ENCODE results near the gene EPG5.
"Not testable (repeated sequence)": the region's sequence is repeated elsewhere in the genome, so short reads cannot be mapped to it uniquely, and the experiment has no call there.

Gene EPG5

GRCh38 chr18:45865466-45865865 lies 101.7 kb downstream of the EPG5 start:
- no peak for DNase-seq (ENCODE audit: low spot score)

GRCh38 chr18:45864081-45864480 lies 103.0 kb downstream of the EPG5 start:
- DNase-seq (ENCODE audit: low spot score): no peak

DNA sequence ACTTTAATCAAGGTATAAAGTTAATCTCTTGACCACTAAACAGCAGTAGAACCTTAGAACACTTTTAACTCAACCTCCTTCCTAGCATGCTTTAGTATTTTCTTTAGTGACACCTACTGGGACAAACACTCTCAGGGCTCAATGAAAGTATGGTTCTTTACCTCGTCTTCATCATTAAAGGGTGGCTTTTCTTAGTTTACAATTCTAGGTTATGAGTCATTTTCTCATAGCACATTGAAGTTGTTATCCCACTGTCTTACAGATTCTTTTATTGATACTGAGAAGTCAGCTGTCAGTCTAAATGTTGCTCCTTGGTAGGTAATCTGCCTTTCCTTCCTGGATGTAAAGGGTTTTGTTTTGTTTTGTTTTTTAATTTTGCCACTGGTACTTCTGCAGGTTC lies 103.7 kb downstream of the EPG5 start:
- DNase-seq (ENCODE audit: low spot score): no peak

DNA sequence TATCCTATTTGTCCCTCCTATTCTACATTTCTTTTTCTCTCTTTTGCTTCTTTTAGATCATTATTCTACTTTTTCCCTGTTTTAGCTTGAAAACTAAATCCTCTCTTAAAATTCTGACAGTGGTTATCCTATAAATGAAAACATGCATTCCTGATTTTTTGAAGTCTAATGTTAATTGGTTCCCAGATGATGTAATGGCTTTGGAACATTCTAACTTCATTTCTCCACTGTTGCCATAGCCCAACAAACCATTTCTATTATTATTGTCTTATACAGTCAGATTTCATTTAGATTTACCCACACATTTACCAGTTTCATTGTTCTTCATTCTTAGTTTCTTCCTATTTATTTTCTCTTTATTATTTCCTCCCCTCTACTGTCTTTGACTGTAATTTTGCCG lies 105.2 kb downstream of the EPG5 start:
- no peak for DNase-seq (ENCODE audit: low spot score)

DNA sequence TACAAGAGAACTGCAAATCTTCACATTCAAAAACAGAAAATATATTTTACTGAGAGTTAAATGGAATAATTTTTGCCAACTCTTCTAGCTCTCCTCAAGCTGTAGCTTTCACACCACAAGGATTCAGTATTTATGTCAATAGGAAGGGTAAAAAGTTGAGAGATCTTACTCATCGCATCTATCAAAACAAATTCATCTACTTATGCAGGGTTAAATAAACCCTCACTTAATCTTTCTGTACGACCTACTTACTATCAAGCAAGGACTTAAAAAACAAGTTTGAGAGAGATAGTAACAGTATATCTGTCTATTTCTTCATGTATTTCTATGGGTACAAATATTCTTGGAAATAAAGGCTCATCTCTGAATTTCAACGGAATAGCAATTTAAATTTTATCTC lies 106.2 kb downstream of the EPG5 start:
- no peak for DNase-seq (ENCODE audit: low spot score)

- no peak for DNase-seq (ENCODE audit: low spot score)
Observed at GRCh38 chr18:45860492-45860891, 106.6 kb downstream of the EPG5 start.

GRCh38 chr18:45859334-45859733 lies 107.8 kb downstream of the EPG5 start:
- no peak for DNase-seq (ENCODE audit: low spot score)

- no peak for DNase-seq (ENCODE audit: low spot score)
Observed at GRCh38 chr18:45856531-45856930, 110.6 kb downstream of the EPG5 start.

DNA sequence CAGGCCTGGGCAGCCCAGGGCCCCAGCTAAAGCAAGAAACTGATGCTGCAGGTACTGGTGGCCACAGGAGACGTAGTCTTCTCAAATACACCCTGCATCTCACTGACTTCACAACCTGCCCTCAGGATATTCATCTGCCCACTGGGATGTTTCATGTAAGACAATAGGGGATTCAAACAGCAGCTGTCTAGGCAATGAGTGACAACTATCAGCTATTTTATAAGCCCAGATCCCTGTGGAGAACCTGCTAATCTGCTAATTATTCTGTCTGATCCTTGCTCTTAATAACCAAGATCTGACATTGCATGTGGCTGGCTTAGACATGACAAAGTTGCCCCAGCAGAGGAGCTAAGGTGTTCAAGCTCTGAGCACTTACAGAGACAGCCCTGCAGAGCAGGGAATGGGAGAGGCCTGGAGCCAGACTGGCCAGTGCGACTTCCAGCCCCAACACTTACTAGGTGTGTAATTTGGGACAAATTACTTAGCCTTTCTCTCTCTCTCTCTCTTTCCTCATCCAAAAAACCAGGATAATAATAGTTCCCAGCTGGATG lies 113.0 kb downstream of the EPG5 start:
- no peak for DNase-seq (ENCODE audit: low spot score)

DNA sequence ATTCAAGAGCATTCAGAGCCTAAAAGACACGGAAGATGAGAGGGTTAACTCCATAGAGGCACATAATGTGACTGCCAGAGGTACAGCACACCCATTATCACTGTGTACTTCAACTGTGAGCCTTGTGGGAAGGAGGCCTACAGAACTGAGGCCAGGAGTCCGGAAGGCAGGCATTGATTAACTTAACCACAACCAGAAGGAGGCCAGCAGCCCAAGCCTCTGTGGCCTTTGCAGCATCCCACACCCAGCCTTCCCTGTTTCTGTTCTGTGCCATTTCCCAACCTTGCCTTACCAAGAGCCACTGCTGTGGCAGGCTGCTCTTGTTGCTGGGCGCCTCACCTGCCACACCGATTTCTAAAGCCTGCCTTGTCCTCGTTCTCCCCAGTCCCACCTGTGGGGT lies 114.5 kb downstream of the EPG5 start:
- DNase-seq (ENCODE audit: low spot score): no peak

GRCh38 chr18:45851161-45851925 lies 115.8 kb downstream of the EPG5 start:
- no peak for DNase-seq (ENCODE audit: low spot score)

GRCh38 chr18:45850021-45850420 lies 117.1 kb downstream of the EPG5 start:
- no peak for DNase-seq (ENCODE audit: low spot score)

- no peak for DNase-seq (ENCODE audit: low spot score)
Observed at GRCh38 chr18:45849529-45849928, 117.6 kb downstream of the EPG5 start.

- DNase-seq (ENCODE audit: low spot score): not testable (repeated sequence)
Observed at GRCh38 chr18:45848643-45849042, 118.5 kb downstream of the EPG5 start.

DNA sequence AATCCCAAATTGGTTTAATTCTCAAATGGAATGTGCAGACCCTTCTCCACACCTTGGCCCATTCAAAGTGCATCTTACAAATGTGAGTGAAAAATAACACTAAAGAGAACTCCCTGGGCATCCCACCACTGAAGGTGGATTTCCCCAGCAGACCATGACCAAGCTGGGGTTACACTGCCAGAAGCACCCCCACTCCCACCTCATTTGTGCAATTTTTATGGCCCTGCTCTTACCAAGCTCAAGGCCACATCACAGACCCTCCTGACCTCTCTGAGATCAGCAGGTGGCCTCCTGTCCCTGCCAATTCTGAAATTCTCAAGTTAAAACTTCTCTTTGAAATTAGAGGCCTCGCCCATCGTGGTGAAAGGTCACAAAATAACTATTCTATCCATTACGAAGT lies 120.0 kb downstream of the EPG5 start:
- DNase-seq (ENCODE audit: low spot score): no peak

GRCh38 chr18:45845410-45845809 lies 121.7 kb downstream of the EPG5 start:
- no peak for DNase-seq (ENCODE audit: low spot score)

DNA sequence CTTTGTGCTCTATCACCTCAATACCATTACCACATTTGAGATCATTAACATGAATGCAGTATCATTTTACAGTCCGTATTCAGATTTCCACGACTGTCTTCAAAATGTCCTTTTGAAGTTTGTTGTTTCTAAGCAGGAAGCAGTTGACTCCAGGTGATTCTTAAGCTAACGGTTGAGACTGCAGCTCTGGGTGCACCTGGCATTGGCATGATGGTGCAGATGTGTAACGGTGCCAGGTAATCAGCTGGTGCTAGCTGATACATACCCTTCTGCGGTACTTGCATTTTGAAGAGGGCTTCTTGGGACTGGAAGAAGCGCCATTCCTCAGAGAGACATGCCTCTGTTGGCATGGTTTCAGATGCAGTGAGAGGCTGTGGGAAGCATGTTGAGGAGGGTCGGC lies 122.2 kb downstream of the EPG5 start:
- DNase-seq (ENCODE audit: low spot score): no peak

GRCh38 chr18:45843019-45843418 lies 124.1 kb downstream of the EPG5 start:
- DNase-seq (ENCODE audit: low spot score): no peak

- DNase-seq (ENCODE audit: low spot score): no peak
Observed at GRCh38 chr18:45841765-45842442, 125.2 kb downstream of the EPG5 start.

- no peak for DNase-seq (ENCODE audit: low spot score)
Observed at GRCh38 chr18:45841060-45841764, 125.9 kb downstream of the EPG5 start.

- no peak for DNase-seq (ENCODE audit: low spot score)
Observed at GRCh38 chr18:45839414-45840395, 127.4 kb downstream of the EPG5 start.

Data from germinal center (tissue), 1 donor.